ENCODE data around the gene ITGB1.

Gene ITGB1

GRCh38 chr10:32882076-32882475 lies 76.0 kb downstream of the ITGB1 start:
- no peak for DNase-seq

- DNase-seq, result no peak
These were observed 79.4 kb downstream of the ITGB1 start for GRCh38 chr10:32878646-32879045.

DNA sequence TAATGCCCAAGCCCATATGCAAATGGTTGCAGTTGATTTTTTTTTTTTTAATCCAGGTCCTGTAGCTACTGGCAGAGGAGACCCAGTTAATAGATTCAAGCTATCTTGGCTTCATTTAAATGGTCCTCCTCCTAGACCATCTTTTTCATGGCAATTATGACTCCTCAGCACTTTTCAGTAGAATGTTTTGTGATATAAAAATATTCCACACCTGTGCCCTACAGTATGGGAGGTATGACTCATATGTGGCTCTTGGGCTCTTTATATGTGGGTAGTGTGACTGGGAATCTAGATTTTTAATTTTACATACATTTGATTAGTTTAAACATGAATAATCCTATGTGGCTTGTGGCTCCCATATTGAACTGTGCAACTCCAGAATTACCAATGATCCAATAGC lies 80.1 kb downstream of the ITGB1 start:
- DNase-seq, result no peak

GRCh38 chr10:32865170-32865569 lies 92.9 kb downstream of the ITGB1 start:
- DNase-seq, result no peak

DNA sequence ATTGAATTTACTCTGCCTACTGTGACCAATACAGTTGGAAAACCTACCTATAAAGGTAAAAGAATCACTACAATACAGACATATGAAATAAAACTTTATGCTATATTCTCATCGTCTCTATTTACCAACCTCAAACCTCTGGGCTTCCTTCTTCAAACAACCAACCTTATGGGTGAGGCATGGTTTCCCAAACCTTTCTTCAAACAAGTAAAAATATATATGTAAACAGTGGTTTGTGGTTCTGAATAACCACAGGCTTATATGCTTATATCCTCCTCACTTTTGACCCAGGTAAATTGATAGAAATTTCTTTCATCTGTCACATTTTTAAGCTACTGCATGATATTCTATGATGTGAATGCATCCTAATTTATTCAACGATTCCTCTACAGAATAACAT lies 103.6 kb downstream of the ITGB1 start:
- DNase-seq, result no peak

DNA sequence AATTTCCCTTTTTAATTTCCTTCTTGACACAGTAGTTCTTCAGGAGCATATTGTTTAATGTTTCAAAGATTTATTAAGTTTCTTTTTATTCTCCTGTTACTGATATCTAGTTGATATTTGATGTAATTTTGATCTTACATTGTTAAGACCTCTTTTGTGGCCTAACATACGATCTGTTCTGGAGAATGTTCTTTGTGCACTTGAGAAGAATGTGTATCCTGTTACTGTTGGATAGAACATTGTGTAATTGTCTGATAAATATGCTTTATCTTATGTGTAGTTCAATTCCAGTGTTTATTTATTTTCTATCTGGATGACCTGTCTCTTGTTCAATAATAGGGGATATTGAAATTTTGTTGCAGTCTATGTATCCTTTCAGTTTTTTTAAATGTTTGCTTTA lies 106.7 kb downstream of the ITGB1 start:
- DNase-seq, result no peak
